Chondrocyte (in vitro differentiated cells): ENCODE results near the gene ASCC1. TPM values are rescaled to one million over a fixed set of nuclear protein-coding genes. Genes with fewer than 3 reads are reported as not detected.

Experiments used
- DNase-seq: peaks from one replicate; pipeline ENCODE4 v3.0.0; 2021; ENCODE audit warnings: mixed read lengths, low spot score
- H3K27ac Mint-ChIP-seq: one replicate; pipeline ENCODE4 v1.8.0; 2021; ENCODE audit warnings: mild to moderate bottlenecking, moderate library complexity, mixed read lengths; ENCODE audit not compliant: unreplicated experiment
- H3K27me3 Mint-ChIP-seq: 2 replicates; pipeline ENCODE4 v1.8.0; 2021; ENCODE audit warnings: low read depth, mixed read lengths
- H3K36me3 Mint-ChIP-seq: 2 replicates; pipeline ENCODE4 v1.8.0; 2021; ENCODE audit warnings: low read depth, mixed read lengths
- H3K4me1 Mint-ChIP-seq: 2 replicates; pipeline ENCODE4 v1.8.0; 2021; ENCODE audit warnings: low read depth, mild to moderate bottlenecking, mixed read lengths
- H3K4me3 Mint-ChIP-seq: one replicate; pipeline ENCODE4 v1.8.0; 2021; ENCODE audit warnings: mild to moderate bottlenecking, moderate library complexity, mixed read lengths; ENCODE audit not compliant: unreplicated experiment
- H3K9me3 Mint-ChIP-seq: 2 replicates; pipeline ENCODE4 v1.8.0; 2021; ENCODE audit warnings: low read depth, mixed read lengths
- total RNA-seq: library from RNA; stranded (reverse); gene quantifications from 3 replicates; pipeline ENCODE4 v1.2.1, GENCODE V29; 2021
- TF ChIP-seq, protein P1 (sequence below): fragments of 200-600 bp; sonication (generic); IDR thresholded peaks from 2 replicates; pipeline ENCODE4 v1.5.0; 2021; ENCODE audit warnings: antibody characterized with exemption, mild to moderate bottlenecking, moderate library complexity

ASCC1 gene
- total RNA-seq, 1 donor from 2014 or later = 36.8 TPM

DNA sequence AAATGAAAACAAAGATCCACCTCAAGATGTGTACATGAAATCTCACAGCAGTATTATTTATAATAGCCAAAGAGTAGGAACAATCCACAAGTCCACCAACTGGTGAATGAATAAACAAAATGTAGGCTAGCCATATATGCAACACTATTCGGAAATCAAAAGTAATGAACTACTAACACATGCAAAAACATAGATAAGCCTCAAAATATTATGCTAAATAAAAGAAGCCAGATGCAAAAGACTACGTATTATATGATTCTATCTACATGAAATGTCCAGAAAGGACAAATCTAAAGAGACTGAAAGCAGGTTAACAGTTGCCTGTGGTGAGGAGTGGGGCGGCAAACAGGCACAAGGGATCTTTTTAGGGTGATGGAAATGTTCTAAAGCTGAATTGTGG, 49.0 kb downstream of the ASCC1 start:
- no peak overlapping the region for H3K4me3 Mint-ChIP-seq
- peaks cover 5% of the 10 kb centered on the region for H3K36me3 Mint-ChIP-seq
- TF ChIP-seq, protein P1, sequence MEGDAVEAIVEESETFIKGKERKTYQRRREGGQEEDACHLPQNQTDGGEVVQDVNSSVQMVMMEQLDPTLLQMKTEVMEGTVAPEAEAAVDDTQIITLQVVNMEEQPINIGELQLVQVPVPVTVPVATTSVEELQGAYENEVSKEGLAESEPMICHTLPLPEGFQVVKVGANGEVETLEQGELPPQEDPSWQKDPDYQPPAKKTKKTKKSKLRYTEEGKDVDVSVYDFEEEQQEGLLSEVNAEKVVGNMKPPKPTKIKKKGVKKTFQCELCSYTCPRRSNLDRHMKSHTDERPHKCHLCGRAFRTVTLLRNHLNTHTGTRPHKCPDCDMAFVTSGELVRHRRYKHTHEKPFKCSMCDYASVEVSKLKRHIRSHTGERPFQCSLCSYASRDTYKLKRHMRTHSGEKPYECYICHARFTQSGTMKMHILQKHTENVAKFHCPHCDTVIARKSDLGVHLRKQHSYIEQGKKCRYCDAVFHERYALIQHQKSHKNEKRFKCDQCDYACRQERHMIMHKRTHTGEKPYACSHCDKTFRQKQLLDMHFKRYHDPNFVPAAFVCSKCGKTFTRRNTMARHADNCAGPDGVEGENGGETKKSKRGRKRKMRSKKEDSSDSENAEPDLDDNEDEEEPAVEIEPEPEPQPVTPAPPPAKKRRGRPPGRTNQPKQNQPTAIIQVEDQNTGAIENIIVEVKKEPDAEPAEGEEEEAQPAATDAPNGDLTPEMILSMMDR = no peak
- H3K27me3 Mint-ChIP-seq = no peaks in the 10 kb centered on the region
- peaks cover 24% of the 10 kb centered on the region for H3K4me1 Mint-ChIP-seq
- DNase-seq = no peak
- no peak overlapping the region for H3K27ac Mint-ChIP-seq
- H3K9me3 Mint-ChIP-seq = no peaks in the 10 kb centered on the region

DNA sequence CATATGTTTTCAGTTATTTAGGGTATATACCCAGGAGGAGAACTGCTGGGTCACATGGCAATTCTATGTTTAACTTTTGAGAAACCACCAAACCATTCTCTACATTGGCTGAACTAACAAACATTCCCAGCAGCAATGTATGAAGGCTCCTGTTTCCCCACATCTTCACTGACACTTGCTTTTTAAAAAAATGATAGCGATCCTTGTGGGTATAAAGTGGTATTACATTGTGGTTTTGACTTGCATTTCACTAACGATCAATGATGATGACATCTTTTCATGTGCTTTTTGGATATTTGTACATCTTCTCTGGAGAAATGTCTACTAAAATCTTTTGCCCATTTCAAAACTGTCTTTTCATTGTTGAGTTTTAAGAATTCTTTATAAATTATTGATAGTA, 51.5 kb downstream of the ASCC1 start:
- DNase-seq = no peak
- H3K36me3 Mint-ChIP-seq = peaks cover 9% of the 10 kb centered on the region
- H3K9me3 Mint-ChIP-seq = no peaks in the 10 kb centered on the region
- no peak overlapping the region for H3K4me3 Mint-ChIP-seq
- H3K27me3 Mint-ChIP-seq = no peaks in the 10 kb centered on the region
- TF ChIP-seq, protein P1 = peak; percentile 31
- H3K4me1 Mint-ChIP-seq = peaks cover 9% of the 10 kb centered on the region
- no peak overlapping the region for H3K27ac Mint-ChIP-seq

DNA sequence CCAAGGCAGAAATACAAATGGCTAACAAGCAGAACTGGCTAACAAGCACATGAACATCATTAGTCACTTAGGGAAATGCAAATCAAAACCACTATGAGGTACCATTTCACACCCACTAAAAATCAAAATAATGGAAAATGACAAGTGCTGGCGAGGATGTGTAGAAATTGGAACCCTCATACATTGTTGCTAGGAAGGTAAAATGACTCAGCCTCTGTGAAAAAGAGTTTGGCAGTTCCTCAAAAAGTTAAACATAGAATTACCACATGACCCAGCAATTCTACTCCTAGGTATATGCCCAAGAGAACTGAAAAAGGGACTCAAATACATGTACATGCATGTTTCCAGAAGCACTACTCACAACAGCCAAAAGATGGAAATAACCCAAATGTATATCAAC, 53.1 kb downstream of the ASCC1 start:
- H3K9me3 Mint-ChIP-seq = no peaks in the 10 kb centered on the region
- DNase-seq = no peak
- no peak overlapping the region for H3K4me3 Mint-ChIP-seq
- H3K36me3 Mint-ChIP-seq = peaks cover 7% of the 10 kb centered on the region
- TF ChIP-seq, protein P1 = no peak
- peak overlapping the region; percentile 23 for H3K27ac Mint-ChIP-seq
- peaks cover 9% of the 10 kb centered on the region for H3K4me1 Mint-ChIP-seq
- H3K27me3 Mint-ChIP-seq = no peaks in the 10 kb centered on the region

DNA sequence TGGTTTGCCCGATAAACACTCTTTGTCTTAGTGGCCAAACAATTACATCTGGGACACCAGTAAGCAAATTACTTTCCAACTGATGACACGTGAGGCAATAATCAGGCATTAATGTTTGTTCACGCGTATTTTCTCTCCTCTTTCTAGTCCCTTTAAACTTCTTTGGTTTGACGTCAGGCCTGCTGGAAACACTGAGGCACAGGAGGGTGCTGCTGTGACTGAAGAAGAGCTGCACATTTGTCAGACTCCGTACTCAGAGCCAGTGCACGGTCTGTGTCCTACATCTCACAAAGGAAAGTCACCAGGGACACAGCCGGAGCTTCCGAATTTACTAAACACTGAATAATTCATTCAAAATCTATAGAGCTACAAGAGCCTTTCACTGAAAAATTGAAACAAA, 57.9 kb downstream of the ASCC1 start:
- no peak overlapping the region for H3K27ac Mint-ChIP-seq
- DNase-seq = no peak
- H3K9me3 Mint-ChIP-seq = no peaks in the 10 kb centered on the region
- H3K4me1 Mint-ChIP-seq = peaks cover 5% of the 10 kb centered on the region
- TF ChIP-seq, protein P1 = no peak
- H3K27me3 Mint-ChIP-seq = no peaks in the 10 kb centered on the region
- peaks cover 4% of the 10 kb centered on the region for H3K36me3 Mint-ChIP-seq
- no peak overlapping the region for H3K4me3 Mint-ChIP-seq

DNA sequence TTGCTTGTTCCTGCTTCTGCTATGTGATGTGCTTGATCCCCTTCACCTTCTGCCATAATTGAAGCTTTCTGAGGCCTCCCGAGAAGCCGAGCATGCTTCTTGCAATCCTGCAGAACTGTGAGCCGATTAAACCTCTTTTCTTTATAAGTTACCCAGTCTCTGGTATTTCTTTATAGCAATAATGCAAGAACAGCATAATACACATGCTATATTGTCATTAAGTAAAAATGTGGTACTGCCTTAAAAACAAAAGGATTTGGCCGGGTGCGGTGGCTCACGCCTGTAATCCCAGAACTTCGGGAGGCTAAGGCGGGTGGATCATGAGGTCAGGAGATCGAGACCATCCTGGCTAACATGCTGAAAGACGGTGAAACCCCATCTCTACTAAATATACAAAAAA, 59.9 kb downstream of the ASCC1 start:
- H3K9me3 Mint-ChIP-seq = no peaks in the 10 kb centered on the region
- TF ChIP-seq, protein P1 = no peak
- no peaks in the 10 kb centered on the region for H3K27me3 Mint-ChIP-seq
- H3K36me3 Mint-ChIP-seq = peaks cover 2% of the 10 kb centered on the region
- no peak for DNase-seq
- H3K27ac Mint-ChIP-seq = no peak overlapping the region
- H3K4me3 Mint-ChIP-seq = no peak overlapping the region
- no peaks in the 10 kb centered on the region for H3K4me1 Mint-ChIP-seq
